Lung (tissue), 12 donors: ENCODE measurements around the gene TRIM44. TPM values are rescaled to one million over a fixed set of nuclear protein-coding genes. Genes with fewer than 3 reads are reported as not detected.
"Not testable (repeated sequence)": the region's sequence is repeated elsewhere in the genome, so short reads cannot be mapped to it uniquely, and the experiment has no call there.

Experiments used
- ATAC-seq: fragments of 200-7000 bp; cut with Tn5 transposase; one replicate; pipeline ENCODE4 v1.9.1; 2020; ENCODE audit warnings: moderate number of reproducible peaks; ENCODE audit not compliant: insufficient read depth, low FRiP score
- DNase-seq, 3 donors: peaks; one replicate each; pipeline ENCODE4 v3.0.0-alpha.2; 2013 to 2017
- H3K27ac ChIP-seq, 2 donors: one replicate each; pipeline ENCODE4 v1.5.1; 2013; ENCODE audit warnings: mild to moderate bottlenecking in 2 of 2, moderate library complexity in 2 of 2, control low read depth in 1 of 2, inconsistent platforms in 1 of 2, low read depth in 1 of 2, low read length in 1 of 2
- H3K27me3 ChIP-seq, 3 donors: one replicate each; pipeline ENCODE4 v1.5.1; 2013; ENCODE audit warnings: low read length in 2 of 3; ENCODE audit not compliant: control insufficient read depth in 3 of 3, insufficient read depth in 3 of 3
- H3K36me3 ChIP-seq, 4 donors: one replicate each; pipeline ENCODE4 v1.5.1; 2013; ENCODE audit warnings: low read length in 4 of 4, mild to moderate bottlenecking in 1 of 4, moderate library complexity in 1 of 4; ENCODE audit not compliant: control insufficient read depth in 4 of 4, insufficient read depth in 4 of 4
- H3K4me1 ChIP-seq, 5 donors: one replicate each; pipeline ENCODE4 v1.5.1; 2013; ENCODE audit warnings: low read length in 5 of 5, mild to moderate bottlenecking in 2 of 5, moderate library complexity in 1 of 5; ENCODE audit not compliant: control insufficient read depth in 5 of 5, insufficient read depth in 5 of 5
- H3K4me3 ChIP-seq: one replicate; pipeline ENCODE4 v1.5.1; 2013; ENCODE audit warnings: mild to moderate bottlenecking, control low read depth, moderate library complexity
- H3K9ac ChIP-seq, 2 donors: one replicate each; pipeline ENCODE4 v1.5.1; 2013; ENCODE audit warnings: low read length in 2 of 2, control low read depth in 1 of 2; ENCODE audit not compliant: insufficient read depth in 1 of 2
- H3K9me3 ChIP-seq, 4 donors: one replicate each; pipeline ENCODE4 v1.5.1; 2013; ENCODE audit warnings: low read length in 3 of 4, mild to moderate bottlenecking in 1 of 4, moderate library complexity in 1 of 4; ENCODE audit not compliant: control insufficient read depth in 4 of 4, insufficient read depth in 3 of 4
- WGBS, 2 donors: extraction: QIAGEN DNeasy Blood & Tissue Kit; methylation state at CpG; one replicate each; pipeline ENCODE4 v1.1.7; 2013; 5-methylcytosine and 5-hydroxymethylcytosine counted together
- polyA plus RNA-seq, 2 donors: library from polyadenylated mRNA; stranded (reverse); fragments of 200-250 nt; gene quantifications; one replicate each; pipeline ENCODE4 v1.2.1, GENCODE V29; 2013
- total RNA-seq, 2 donors: library from RNA; depleted of rRNA in 1 of 2; stranded (reverse); fragments of >200 nt in 1 of 2; gene quantifications; one replicate each; pipeline ENCODE4 v1.2.1, GENCODE V29; 2014 to 2021
- TF ChIP-seq, protein P1 (sequence below): IDR thresholded peaks from 2 replicates; pipeline ENCODE4 v1.5.1; 2012; ENCODE audit warnings: mild to moderate bottlenecking; ENCODE audit errors: control extremely low read depth, extremely low read depth
- donor health status: control.
- donor health status: control.
- donor health status: Bipolar disorder and iron deficiency.
- donor health status: healthy.
- donor health status: DM: yes; HTN: yes; CAD: no.

The TRIM44 gene
- total and polyA plus RNA-seq, 4 donors: 9.1 to 62.2 (median 22.7) TPM

DNA sequence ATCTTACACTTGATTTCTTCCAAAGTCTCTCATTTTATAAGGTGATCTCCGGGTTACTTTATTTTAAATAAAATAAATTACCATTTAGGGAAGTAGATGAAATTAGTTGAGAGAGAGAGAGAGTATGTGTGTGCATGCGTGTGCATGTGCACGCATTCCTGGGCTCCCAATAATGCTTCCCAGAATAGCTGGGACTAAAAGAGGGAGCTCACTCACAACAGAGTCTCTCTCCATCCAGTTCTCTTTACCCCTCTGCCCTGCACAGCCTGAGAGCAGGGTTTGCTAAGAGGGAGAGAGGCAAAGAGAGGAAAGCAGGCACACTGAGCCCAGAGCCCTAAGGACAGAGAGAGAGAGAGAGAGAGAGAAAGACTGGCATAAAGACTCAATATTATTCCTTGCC lies 11.3 kb upstream of the TRIM44 start:
- Histone ChIP-seq H3K27me3 (no peaks in the 10 kb centered on the region), H3K9me3 (no peaks in the 10 kb centered on the region), H3K36me3 (no peaks in the 10 kb centered on the region), H3K27ac (no peak overlapping the region), H3K9ac (no peak overlapping the region), H3K4me1 (no peaks in the 10 kb centered on the region), H3K4me3 (no peak overlapping the region)
- 94% methylated on average over 3 of the region's 3 CpGs for WGBS, 2 donors
- ATAC-seq (no peak), DNase-seq (no peak)
- TF ChIP-seq, protein P1, sequence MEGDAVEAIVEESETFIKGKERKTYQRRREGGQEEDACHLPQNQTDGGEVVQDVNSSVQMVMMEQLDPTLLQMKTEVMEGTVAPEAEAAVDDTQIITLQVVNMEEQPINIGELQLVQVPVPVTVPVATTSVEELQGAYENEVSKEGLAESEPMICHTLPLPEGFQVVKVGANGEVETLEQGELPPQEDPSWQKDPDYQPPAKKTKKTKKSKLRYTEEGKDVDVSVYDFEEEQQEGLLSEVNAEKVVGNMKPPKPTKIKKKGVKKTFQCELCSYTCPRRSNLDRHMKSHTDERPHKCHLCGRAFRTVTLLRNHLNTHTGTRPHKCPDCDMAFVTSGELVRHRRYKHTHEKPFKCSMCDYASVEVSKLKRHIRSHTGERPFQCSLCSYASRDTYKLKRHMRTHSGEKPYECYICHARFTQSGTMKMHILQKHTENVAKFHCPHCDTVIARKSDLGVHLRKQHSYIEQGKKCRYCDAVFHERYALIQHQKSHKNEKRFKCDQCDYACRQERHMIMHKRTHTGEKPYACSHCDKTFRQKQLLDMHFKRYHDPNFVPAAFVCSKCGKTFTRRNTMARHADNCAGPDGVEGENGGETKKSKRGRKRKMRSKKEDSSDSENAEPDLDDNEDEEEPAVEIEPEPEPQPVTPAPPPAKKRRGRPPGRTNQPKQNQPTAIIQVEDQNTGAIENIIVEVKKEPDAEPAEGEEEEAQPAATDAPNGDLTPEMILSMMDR: no peak

GRCh38 chr11:35652786-35653185 lies 9.8 kb upstream of the TRIM44 start:
- not testable (repeated sequence) for H3K36me3 ChIP-seq, H3K4me1 ChIP-seq, H3K9ac ChIP-seq, DNase-seq, ATAC-seq, H3K4me3 ChIP-seq, H3K27me3 ChIP-seq, H3K9me3 ChIP-seq, H3K27ac ChIP-seq
- 93 to 97% methylated on average over 5 of the region's 5 CpGs for WGBS, 2 donors

GRCh38 chr11:35654711-35655110 lies 7.9 kb upstream of the TRIM44 start:
- DNase-seq (peak in 1 of 3 donors; percentile 55), ATAC-seq (no peak)
- no peaks in the 10 kb centered on the region for H3K4me1 ChIP-seq
- TF ChIP-seq, protein P1: no peak
- H3K9me3 ChIP-seq: no peaks in the 10 kb centered on the region
- no peak overlapping the region for H3K9ac ChIP-seq
- no peaks in the 10 kb centered on the region for H3K36me3 ChIP-seq
- H3K27ac ChIP-seq: no peak overlapping the region
- no peaks in the 10 kb centered on the region for H3K27me3 ChIP-seq
- H3K4me3 ChIP-seq: no peak overlapping the region
- WGBS, 2 donors: 73 to 82% methylated on average over 6 of the region's 6 CpGs

GRCh38 chr11:35655254-35655653 lies 7.3 kb upstream of the TRIM44 start:
- ATAC-seq (no peak), DNase-seq (no peak)
- Histone ChIP-seq H3K9me3 (no peaks in the 10 kb centered on the region), H3K27me3 (no peaks in the 10 kb centered on the region), H3K4me1 (no peaks in the 10 kb centered on the region), H3K4me3 (no peak overlapping the region), H3K27ac (no peak overlapping the region), H3K9ac (no peak overlapping the region), H3K36me3 (no peaks in the 10 kb centered on the region)
- TF ChIP-seq, protein P1: no peak
- WGBS, 2 donors: 87 to 97% methylated on average over 1 of the region's 1 CpG
